DMS 273 (cell line): ENCODE measurements around the gene PCDHA1.
"Not testable (repeated sequence)": the region's sequence is repeated elsewhere in the genome, so short reads cannot be mapped to it uniquely, and the experiment has no call there.

Experiments used
- DNase-seq: peaks from one replicate; lab custom pipeline; 2025; ENCODE audit not compliant: unreplicated experiment; lab: John Stamatoyannopoulos, UW

The PCDHA1 gene

GRCh38 chr5:140808241-140808888 lies 22.4 kb downstream of the PCDHA1 start:
- not testable (repeated sequence) for DNase-seq

- DNase-seq, result no peak
Measured at GRCh38 chr5:140808889-140809291, 22.9 kb downstream of the PCDHA1 start.

GRCh38 chr5:140821375-140822280 lies 35.7 kb downstream of the PCDHA1 start, which contains the start of gene PCDHA5:
Gene PCDHA5, plus strand, starts transcription at chr5:140821613.
- DNase-seq, result no peak

GRCh38 chr5:140822281-140822629 lies 36.3 kb downstream of the PCDHA1 start:
- DNase-seq, result no peak

- DNase-seq, result not testable (repeated sequence)
Measured at GRCh38 chr5:140822969-140823368, 37.0 kb downstream of the PCDHA1 start.

GRCh38 chr5:140823475-140823874 lies 37.5 kb downstream of the PCDHA1 start:
- no peak for DNase-seq

GRCh38 chr5:140827704-140828361 lies 41.9 kb downstream of the PCDHA1 start, which contains the start of gene PCDHA6:
Gene PCDHA6, plus strand, starts transcription at chr5:140827960. Its CDS starts 132 bp downstream, at chr5:140828092.
- DNase-seq, result no peak

- no peak for DNase-seq
Measured at GRCh38 chr5:140828362-140828737, 42.4 kb downstream of the PCDHA1 start.

- not testable (repeated sequence) for DNase-seq
Measured at GRCh38 chr5:140829511-140830501, 43.9 kb downstream of the PCDHA1 start.

- DNase-seq, result no peak
Measured at GRCh38 chr5:140833993-140834392, 48.1 kb downstream of the PCDHA1 start, which contains the start of gene PCDHA7. Gene PCDHA7, plus strand, starts transcription at chr5:140834269. Its CDS starts 115 bp downstream, at chr5:140834384.

GRCh38 chr5:140834439-140835008 lies 48.6 kb downstream of the PCDHA1 start:
- not testable (repeated sequence) for DNase-seq

GRCh38 chr5:140835622-140836510 lies 49.9 kb downstream of the PCDHA1 start:
- DNase-seq, result no peak

- DNase-seq, result peak; percentile 20
Measured at GRCh38 chr5:140840978-140841962, 55.3 kb downstream of the PCDHA1 start, which contains the start of gene PCDHA8. Gene PCDHA8, plus strand, starts transcription at chr5:140841187. Its CDS starts 135 bp downstream, at chr5:140841322.

GRCh38 chr5:140842798-140843733 lies 57.1 kb downstream of the PCDHA1 start:
- DNase-seq, result no peak

- DNase-seq, result not testable (repeated sequence)
Measured at GRCh38 chr5:140848139-140849102, 62.5 kb downstream of the PCDHA1 start, which contains the start of gene PCDHA9. Gene PCDHA9, plus strand, starts transcription at chr5:140848382. Its CDS starts 114 bp downstream, at chr5:140848496.
